GM10847 (cell line): ENCODE measurements around the gene WDR7.

Experiments
- POLR2A ChIP-seq: IDR thresholded peaks from 2 replicates; pipeline ENCODE4 v1.6.1; 2011; ENCODE audit not compliant: insufficient read length; ENCODE audit errors: extremely low read depth

Gene WDR7

DNA sequence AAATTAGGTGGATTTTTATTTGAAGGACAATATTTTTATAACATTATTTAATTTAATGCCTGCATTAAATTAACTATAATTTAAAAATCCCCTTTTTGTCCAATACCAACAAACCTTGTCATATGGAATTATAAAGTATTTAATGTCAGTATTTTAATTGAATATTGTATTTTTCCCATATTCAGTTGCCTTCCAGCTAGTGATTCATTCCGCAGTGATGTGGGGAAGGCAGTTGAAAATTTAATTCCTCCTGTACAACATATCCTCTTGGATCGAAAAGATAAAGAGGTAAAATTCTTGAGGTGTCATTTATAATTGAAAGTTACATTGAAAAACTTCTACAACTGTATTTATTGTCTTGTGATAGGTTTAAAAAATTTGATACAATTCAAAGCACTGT lies 40.4 kb downstream of the WDR7 start:
- no peak for TF ChIP-seq POLR2A

DNA sequence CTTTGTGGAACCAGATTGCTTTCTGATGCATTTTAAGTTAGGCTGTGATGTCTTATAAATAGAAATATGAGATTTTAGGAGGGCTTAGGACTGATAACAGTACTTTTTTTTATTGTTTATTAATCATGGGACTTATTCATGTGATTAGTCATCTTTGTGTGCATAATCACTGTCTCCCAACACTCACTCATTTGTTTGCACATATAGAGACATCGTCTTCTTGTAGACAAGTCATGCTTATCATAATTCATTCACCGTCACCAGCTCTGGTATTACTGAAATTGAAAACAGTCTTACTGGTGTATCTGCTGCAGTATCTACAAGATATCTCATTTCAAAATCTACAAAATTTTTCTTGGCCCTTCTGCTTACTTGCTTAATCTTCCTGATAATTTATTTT lies 45.8 kb downstream of the WDR7 start:
- no peak for TF ChIP-seq POLR2A

DNA sequence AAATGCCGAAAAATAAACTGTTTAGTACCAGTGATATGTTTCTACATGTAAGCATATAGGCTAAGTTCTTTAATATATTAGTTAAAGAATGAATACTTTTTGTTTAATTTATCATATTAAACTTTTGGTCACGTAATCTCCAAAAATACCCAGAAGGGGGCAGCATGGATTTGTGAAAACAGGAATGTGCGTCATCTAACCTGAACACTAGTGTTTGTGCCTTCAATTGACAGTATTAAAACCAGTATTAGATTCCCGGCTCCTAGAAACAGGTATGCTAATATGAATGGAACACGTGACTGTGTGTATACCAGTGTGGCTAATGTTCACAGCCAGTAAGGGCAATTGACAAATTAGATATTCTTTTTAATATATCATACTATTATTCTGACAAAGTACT lies 51.8 kb downstream of the WDR7 start:
- no peak for TF ChIP-seq POLR2A

DNA sequence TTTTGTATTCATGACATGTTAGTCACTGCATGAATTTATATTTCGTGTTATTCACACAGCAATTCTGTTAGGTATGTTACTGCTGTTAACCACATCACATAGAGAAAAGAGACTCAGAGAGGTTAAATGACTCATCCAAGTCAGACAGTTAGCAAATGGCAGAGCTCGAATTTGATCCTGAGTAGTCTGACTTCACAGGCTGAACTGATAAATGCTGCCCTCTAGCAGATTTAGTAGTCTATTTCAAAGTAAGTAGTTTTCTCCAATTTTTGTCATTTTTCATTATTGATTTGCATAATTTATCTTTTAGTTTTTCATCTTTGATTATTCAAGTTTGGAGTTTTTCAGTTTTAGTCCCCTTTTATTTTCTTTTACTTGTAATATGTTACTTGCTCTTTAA lies 58.3 kb downstream of the WDR7 start:
- TF ChIP-seq POLR2A = no peak

DNA sequence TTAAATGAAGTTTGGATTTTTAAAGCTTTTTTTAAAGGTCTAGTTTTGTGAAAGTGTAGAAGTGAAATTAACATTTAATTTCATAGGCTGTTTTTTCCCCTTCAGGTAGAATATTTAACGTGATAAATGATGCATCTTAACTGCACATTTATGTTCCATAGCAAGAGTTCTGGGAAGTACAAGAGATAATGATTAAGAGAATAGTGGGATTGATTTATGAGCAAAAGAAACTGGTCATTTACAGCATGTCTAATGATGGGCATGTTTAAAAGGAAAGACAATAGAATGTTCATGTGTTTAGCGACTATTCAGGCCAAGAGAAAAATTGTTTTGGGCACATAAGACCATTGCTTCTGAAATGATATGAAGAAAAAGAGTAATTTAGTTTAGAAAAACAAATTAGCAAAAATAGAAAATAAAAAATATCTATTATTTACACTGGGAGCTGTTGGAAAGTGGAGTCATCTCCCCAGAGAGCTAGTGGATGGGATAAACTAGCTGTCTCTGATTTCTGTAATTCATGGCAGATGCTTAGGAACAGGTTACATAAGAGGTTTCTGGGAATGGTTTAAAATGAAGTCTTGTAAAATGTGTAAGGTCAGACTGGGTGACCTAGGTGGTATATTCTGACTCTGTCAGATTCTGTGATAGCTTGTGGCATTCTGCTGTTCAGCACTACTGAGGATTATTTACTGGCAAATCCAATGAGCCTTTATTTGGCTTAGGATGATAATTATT lies 60.7 kb downstream of the WDR7 start:
- TF ChIP-seq POLR2A = no peak

DNA sequence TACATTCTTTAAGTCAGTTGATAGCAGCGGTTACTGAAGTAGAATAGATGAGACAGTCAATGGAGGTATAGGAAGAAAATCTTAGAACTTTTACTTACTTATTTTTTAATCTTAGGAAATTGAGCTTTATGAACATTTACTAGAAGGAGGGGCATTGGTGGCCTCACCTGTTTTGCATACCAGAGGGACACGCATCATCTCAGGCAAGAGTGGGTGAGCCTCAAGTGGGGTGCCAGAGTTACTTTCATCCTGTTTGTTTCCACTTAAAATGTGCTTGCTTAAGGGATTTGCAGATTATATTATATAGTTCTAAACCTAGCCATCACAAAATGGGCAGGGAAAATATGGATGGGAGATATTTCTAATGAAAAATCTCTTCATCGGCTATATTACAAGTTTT lies 61.6 kb downstream of the WDR7 start:
- TF ChIP-seq POLR2A = no peak

DNA sequence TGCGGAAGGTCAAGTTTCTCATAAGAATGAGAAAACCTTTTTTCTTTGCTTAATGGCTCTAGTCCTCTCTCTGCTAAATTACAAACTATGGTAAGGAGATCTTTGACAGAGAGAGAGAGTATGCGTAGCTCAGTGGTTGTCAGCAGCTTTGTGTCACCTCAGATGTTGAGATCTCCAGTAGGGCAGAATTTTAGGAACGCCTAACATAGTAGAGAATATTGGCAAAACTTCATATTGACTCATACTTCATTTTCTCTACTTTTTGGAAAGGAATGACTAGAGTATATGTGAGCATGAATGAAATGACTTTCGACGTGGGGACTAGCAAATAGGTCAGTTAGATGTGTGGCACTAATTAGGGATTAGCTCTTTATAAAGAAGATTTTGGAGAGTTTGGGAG lies 64.0 kb downstream of the WDR7 start:
- no peak for TF ChIP-seq POLR2A

DNA sequence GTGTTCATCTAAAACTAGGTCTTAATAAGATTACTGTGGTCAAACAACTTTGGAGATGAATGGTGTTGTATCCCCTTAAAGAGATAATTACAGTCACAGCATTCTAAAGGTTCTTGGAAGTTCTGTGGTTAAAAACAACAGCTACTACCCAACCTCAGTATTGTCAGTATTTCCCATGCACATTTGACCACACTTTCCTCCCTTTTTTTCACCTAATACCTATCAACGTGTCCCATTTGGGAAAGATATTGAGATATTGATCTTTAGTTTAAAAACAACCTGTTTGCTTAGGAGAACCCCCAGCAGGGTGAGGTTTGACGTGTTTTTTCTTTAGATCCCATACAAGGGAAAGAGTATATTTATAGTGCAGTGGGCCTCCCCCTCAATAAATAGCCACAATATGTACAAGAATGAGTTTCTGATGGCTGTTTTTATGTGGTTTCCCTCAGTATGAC lies 65.6 kb downstream of the WDR7 start:
- no peak for TF ChIP-seq POLR2A

- TF ChIP-seq POLR2A = no peak
Measured at GRCh38 chr18:56721031-56721430, 69.9 kb downstream of the WDR7 start.

DNA sequence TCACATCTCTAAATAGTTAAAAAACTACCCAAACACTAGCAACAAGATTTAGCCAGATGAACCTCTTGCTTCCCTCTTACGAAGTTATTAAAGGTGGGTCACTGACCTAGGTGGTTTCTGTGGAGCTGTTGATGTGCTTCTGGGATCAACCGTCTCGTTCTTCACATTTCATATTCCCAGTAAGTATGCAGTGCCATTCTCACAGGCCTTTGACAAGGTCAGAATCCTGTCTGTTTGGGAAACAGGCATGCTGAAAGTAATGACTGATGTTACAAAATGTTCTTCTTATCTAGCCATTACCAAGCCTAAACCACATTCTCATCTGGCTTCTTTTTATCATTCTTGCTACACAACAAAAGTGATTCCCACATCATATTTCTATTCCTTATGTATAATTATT lies 70.3 kb downstream of the WDR7 start:
- no peak for TF ChIP-seq POLR2A

DNA sequence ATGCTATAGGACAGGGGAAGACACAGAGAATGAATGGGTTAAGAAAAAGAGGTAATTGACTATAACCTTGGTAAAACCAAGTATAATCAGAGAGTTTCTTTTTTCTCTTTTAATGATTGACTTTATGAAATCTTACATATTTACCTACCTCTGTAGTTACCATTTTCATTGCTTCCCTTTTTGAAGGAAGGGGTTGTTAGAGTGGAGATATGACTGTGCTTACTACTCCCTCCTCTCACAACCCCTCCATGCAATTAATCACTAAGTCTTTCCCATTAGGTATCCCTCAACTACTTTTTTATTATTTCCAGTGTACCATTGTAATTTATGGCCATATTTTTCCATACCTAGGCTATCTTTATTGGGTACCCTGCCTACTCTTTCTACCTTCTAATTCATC lies 71.4 kb downstream of the WDR7 start:
- TF ChIP-seq POLR2A = no peak

DNA sequence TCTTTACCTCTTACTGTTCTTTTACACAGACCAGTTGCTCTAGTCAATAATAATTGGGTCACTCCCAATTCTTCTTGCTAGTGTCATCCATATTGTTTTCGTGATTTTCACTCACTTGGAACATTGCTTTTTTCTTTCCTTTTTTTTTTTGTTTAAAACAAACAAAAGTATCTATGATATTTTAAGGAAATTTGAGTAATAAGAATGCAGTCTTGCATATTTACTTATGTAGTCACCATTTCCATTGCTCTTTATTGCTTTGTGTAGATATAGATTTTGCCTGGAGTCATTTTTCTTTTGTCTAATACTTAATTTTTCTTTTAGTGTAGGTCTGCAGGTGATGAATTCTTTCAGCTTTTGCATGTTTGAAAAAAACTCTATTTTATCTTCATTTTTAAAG lies 71.9 kb downstream of the WDR7 start:
- no peak for TF ChIP-seq POLR2A

- TF ChIP-seq POLR2A = no peak
Measured at GRCh38 chr18:56723706-56724105, 72.5 kb downstream of the WDR7 start.

- no peak for TF ChIP-seq POLR2A
Measured at GRCh38 chr18:56726906-56727305, 75.7 kb downstream of the WDR7 start.

- TF ChIP-seq POLR2A = no peak
Measured at GRCh38 chr18:56727399-56727798, 76.2 kb downstream of the WDR7 start.

GRCh38 chr18:56728741-56729140 lies 77.6 kb downstream of the WDR7 start:
- no peak for TF ChIP-seq POLR2A

GRCh38 chr18:56738184-56738583 lies 87.0 kb downstream of the WDR7 start:
- TF ChIP-seq POLR2A = no peak

GRCh38 chr18:56739731-56740130 lies 88.6 kb downstream of the WDR7 start:
- no peak for TF ChIP-seq POLR2A

DNA sequence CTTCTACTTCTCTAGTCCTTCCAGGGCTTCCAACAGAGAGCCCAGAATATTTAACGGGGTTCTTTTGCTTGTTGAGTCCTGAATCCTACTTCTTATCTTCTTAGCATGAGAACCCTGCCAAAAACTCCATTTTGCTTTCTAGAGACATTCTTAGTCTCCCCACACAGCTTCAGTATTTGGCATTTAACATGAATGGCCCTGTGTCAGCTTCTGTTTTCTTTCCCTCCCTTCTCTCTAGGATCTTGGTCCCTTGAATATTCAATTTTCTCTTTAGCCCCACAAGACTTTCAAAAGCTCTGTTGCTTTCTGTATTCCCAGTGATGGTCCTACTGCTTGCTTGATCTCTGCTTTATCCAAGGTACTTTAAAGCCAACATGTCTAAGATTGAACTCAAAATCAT lies 89.5 kb downstream of the WDR7 start:
- no peak for TF ChIP-seq POLR2A
